ENCODE measurements around the gene BCOR.

- TF ChIP-seq XRCC4 (IDR thresholded peaks at IDR 0.05; ENCODE audit: extremely low read depth, insufficient read depth, insufficient read length) (no peak), POLR2A (conservative IDR thresholded peaks at IDR 0.05) (no peak), ZNF165 (CRISPR knock-in tag; IDR thresholded peaks at IDR 0.05; ENCODE audit: borderline replicate concordance) (no peak), SRSF9 (IDR thresholded peaks at IDR 0.05; ENCODE audit: borderline replicate concordance, low read depth, low read length) (no peak), CHD2 (IDR thresholded peaks at IDR 0.05; ENCODE audit: low read depth, low read length) (no peak), CBFB (CRISPR knock-in tag; IDR thresholded peaks at IDR 0.05) (no peak), GATA2 (CRISPR knock-in tag; IDR thresholded peaks at IDR 0.05) (no peak)
- TF ChIP-seq, protein P1, sequence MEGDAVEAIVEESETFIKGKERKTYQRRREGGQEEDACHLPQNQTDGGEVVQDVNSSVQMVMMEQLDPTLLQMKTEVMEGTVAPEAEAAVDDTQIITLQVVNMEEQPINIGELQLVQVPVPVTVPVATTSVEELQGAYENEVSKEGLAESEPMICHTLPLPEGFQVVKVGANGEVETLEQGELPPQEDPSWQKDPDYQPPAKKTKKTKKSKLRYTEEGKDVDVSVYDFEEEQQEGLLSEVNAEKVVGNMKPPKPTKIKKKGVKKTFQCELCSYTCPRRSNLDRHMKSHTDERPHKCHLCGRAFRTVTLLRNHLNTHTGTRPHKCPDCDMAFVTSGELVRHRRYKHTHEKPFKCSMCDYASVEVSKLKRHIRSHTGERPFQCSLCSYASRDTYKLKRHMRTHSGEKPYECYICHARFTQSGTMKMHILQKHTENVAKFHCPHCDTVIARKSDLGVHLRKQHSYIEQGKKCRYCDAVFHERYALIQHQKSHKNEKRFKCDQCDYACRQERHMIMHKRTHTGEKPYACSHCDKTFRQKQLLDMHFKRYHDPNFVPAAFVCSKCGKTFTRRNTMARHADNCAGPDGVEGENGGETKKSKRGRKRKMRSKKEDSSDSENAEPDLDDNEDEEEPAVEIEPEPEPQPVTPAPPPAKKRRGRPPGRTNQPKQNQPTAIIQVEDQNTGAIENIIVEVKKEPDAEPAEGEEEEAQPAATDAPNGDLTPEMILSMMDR (IDR thresholded peaks at IDR 0.05 in 2 of 3, conservative IDR thresholded peaks at IDR 0.05 in 1 of 3; ENCODE audit: insufficient read depth in 2 of 3, low read depth in 1 of 3, low read length in 3 of 3), result no peak
- TF ChIP-seq, protein P2, sequence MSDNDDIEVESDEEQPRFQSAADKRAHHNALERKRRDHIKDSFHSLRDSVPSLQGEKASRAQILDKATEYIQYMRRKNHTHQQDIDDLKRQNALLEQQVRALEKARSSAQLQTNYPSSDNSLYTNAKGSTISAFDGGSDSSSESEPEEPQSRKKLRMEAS (CRISPR knock-in tag; IDR thresholded peaks at IDR 0.05), result no peak
Measured at GRCh38 chrX:40100141-40100536, 2.4 kb upstream of the BCOR start.
